PFSK-1 (cell line): Measurements from ENCODE around the gene RNF4. TPM values are rescaled to one million over a fixed set of nuclear protein-coding genes. Genes with fewer than 3 reads are reported as not detected.

Source experiments
- FOXP2 ChIP-seq: optimal IDR thresholded peaks from 2 replicates; pipeline ENCODE3; 2011; ENCODE audit warnings: borderline replicate concordance, control low read depth, inconsistent platforms; ENCODE audit not compliant: insufficient read depth; ENCODE audit errors: extremely low read length, extremely low read depth
- POLR2AphosphoS5 ChIP-seq: IDR thresholded peaks from 2 replicates; pipeline ENCODE4 v1.6.1; 2012; ENCODE audit warnings: low read depth, mild to moderate bottlenecking, control low read depth, low read length, moderate library complexity
- REST ChIP-seq, 2 experiments: IDR thresholded peaks; 2 replicates each; pipeline versions ENCODE4 v1.6.1 to v1.8.0; 2011 to 2012; ENCODE audit warnings: low read depth in 2 of 2, low read length in 2 of 2, control low read depth in 1 of 2, inconsistent platforms in 1 of 2, mild to moderate bottlenecking in 1 of 2, moderate library complexity in 1 of 2; ENCODE audit not compliant: insufficient read depth in 1 of 2
- SIN3A ChIP-seq: IDR thresholded peaks from 2 replicates; pipeline ENCODE4 v1.6.1; 2012; ENCODE audit warnings: mild to moderate bottlenecking, low read length, moderate library complexity, borderline replicate concordance; ENCODE audit not compliant: insufficient read depth
- TAF1 ChIP-seq: IDR thresholded peaks from 2 replicates; pipeline ENCODE4 v1.6.1; 2012; ENCODE audit warnings: low read length, control low read depth, borderline replicate concordance; ENCODE audit not compliant: insufficient read depth
- polyA plus RNA-seq: library from polyadenylated mRNA; unstranded; fragments of >200 nt; gene quantifications from one replicate; pipeline ENCODE4 v1.2.1, GENCODE V29; 2012; ENCODE audit warnings: low read depth, missing spikeins; ENCODE audit not compliant: insufficient read length

The RNF4 gene
- polyA plus RNA-seq: 30.2 TPM

GRCh38 chr4:2468456-2469191 lies at the start of gene RNF4:
Gene RNF4 (plus strand): TSS chr4:2469106. CDS start chr4:2490494, 21,388 bp downstream.
- TF ChIP-seq TAF1 (peak; percentile 91; the same call in 1 of the 2 replicates), POLR2AphosphoS5 (peak; percentile 75), REST (IDR thresholded peaks at IDR 0.05; ENCODE audit: insufficient read depth in 1 of 2, low read depth in 2 of 2, low read length in 2 of 2) (no peak), FOXP2 (no peak), SIN3A (0 out of 2 replicates have a peak, but pooled peaks have one; percentile 11)

GRCh38 chr4:2419814-2420213 lies 49.1 kb upstream of the RNF4 start:
- TF ChIP-seq FOXP2 (no peak), REST (IDR thresholded peaks at IDR 0.05; ENCODE audit: insufficient read depth in 1 of 2, low read depth in 2 of 2, low read length in 2 of 2) (no peak), SIN3A (no peak)

- no peak for TF ChIP-seq TAF1
- TF ChIP-seq REST (IDR thresholded peaks at IDR 0.05; ENCODE audit: insufficient read depth in 1 of 2, low read depth in 2 of 2, low read length in 2 of 2): no peak
- no peak for TF ChIP-seq FOXP2
- TF ChIP-seq POLR2AphosphoS5: no peak
- no peak for TF ChIP-seq SIN3A
These were observed 47.0 kb upstream of the RNF4 start for GRCh38 chr4:2421928-2422327.

GRCh38 chr4:2423066-2423465 lies 45.8 kb upstream of the RNF4 start:
- TF ChIP-seq TAF1 (no peak), SIN3A (no peak)

- TF ChIP-seq TAF1: no peak
- TF ChIP-seq POLR2AphosphoS5: no peak
- no peak for TF ChIP-seq SIN3A
- TF ChIP-seq REST (IDR thresholded peaks at IDR 0.05; ENCODE audit: insufficient read depth in 1 of 2, low read depth in 2 of 2, low read length in 2 of 2): no peak
- TF ChIP-seq FOXP2: no peak
These were observed 45.2 kb upstream of the RNF4 start for GRCh38 chr4:2423695-2424094.

GRCh38 chr4:2424581-2424980 lies 44.3 kb upstream of the RNF4 start:
- TF ChIP-seq POLR2AphosphoS5 (no peak), SIN3A (no peak), TAF1 (no peak), REST (IDR thresholded peaks at IDR 0.05; ENCODE audit: insufficient read depth in 1 of 2, low read depth in 2 of 2, low read length in 2 of 2) (no peak), FOXP2 (no peak)
